Measurements from ENCODE around the gene SPTBN1.
"Not testable (repeated sequence)": the region's sequence is repeated elsewhere in the genome, so short reads cannot be mapped to it uniquely, and the experiment has no call there.

SPTBN1 gene

DNA sequence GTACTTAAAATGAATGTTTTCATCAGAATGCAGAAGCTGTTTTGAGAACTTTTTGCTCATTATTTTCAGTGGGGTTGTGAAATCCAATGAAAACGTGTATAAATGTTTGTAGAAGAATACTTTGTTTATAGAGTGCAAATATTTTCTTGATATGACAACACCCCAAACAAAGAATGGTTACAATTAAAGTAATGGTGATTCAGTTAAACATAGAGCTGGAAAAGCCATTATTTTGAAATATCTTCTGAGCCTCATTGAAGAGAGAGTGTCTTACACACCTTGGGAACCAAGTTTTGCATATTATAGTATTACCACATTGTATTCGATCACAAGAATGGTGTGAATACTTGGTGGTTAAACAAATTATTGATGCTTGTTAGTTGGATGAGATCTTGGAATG is 48.7 kb downstream of the SPTBN1 start:
- no peak for DNase-seq

DNA sequence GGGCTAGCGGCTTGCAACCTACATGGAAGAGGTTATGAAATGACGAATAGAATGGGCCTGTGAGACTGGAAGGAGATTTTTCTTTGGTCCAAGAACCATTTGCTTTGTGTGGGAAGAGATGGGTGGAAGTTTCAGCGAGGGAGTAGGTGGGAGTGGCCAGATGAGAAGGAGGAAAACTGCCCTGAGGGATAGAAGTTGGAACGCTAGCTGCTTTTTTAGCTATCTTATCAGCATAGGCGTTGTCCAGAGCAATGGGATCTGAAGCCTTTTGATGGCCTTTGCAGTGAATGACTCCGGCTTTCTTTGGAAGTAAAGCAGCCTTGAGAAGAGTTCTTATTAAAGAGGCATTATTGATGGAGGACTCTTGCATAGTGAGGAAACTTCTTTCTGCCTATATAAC is 52.4 kb downstream of the SPTBN1 start:
- DNase-seq, result no peak

DNA sequence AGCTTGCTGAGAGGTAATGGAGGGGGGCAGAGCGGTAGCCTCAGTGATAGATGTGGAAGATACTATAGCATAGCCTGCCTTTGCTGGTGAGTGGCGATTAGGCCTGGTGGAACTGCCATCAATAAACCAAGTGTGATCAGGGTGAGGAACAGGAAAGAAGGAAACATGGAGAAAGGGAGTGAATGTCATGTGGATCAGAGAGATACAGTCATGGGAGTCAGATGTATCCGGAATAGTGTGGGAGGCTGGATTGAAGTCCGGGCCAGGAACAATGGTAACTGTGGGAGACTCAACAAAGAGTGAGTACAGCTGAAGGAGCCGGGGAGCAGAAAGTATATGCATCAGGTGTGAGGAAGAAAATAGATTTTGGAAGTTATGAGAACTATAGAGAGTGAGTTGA is 52.9 kb downstream of the SPTBN1 start:
- DNase-seq, result not testable (repeated sequence)

DNA sequence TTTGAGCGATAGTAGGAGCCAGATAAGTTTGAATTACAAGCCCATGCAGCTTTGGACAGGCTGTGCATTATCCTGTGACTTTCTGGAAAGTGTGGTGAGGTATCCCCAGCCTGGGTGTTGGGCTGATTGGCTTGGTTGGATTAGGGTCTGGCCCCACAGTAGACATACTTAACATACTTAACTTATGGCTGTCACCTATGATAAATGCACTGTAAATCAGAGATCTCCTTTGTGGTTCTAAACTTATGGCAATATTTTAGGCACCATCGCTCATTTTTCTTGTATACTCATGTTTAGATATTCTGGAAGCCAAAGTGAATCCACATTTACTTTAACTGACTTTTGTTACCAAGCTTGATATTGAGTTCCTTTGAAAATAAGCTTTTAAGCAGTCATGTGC is 54.8 kb downstream of the SPTBN1 start:
- DNase-seq, result no peak

DNA sequence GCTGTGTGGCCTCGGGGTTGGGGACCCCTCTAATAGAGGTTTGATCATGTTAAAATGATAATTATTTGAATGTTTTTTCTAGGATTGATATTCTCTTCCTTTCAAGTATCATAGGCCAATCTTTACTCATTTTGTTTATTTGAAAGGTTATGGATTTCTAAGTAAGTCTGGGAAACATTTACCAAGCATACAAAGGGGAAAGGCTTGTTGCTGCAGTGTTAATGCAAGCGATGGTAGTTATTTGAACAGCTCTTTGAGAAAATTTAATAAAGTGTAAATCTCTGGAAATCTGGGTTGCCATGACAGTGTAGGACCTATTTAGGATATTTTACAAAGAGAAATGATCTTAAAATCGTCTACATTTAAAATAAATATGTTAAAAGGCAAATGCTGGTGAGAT is 56.1 kb downstream of the SPTBN1 start:
- DNase-seq, result no peak

DNA sequence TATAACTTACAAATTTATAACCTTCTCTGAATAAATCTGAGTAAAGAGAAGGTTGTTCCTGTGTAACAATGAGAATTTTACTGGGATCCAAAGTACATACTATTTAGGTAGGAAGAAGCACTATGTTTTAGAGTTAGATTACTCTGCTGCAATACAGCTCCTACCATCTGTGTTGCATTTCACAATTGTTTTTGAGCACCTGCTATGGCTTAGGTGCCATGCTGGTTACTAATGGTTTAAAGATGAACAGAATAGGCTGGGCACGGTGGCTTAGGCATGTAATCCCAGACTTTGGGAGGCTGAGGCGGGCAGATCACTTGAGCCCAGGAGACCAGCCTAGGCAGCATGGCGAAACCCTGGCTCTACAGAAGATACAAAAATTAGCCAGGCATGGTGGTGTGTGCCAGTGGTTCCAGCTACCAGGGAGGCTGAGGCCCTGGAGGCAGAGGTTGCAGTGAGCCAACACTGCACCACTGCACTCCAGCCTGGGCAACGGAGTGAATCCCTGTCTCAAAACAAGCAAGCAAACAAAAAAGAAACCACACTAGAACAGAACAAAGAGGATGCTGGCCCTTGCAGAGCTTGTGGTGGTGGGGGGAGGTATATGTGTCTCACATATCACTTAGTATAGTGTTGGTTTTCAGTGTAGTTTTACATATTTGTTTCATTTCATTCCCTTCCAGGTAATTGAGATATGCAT is 56.7 kb downstream of the SPTBN1 start:
- no peak for DNase-seq

DNA sequence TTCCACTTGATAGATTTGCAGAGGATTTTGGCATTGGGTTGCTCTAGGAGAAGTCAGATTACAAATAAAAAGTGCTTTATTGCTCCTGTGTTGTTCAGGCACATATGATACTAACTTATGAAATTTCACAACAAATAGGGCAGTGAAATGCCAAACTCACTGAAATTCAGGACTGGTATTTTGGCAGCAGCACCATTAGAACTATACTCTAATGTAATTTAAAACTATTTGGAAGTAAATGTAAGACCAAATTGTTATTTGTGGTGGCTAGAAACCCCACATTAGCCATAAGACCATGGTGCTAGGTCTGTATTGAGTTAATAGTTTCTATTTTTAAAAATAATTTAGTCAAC is 57.2 kb downstream of the SPTBN1 start:
- no peak for DNase-seq

DNA sequence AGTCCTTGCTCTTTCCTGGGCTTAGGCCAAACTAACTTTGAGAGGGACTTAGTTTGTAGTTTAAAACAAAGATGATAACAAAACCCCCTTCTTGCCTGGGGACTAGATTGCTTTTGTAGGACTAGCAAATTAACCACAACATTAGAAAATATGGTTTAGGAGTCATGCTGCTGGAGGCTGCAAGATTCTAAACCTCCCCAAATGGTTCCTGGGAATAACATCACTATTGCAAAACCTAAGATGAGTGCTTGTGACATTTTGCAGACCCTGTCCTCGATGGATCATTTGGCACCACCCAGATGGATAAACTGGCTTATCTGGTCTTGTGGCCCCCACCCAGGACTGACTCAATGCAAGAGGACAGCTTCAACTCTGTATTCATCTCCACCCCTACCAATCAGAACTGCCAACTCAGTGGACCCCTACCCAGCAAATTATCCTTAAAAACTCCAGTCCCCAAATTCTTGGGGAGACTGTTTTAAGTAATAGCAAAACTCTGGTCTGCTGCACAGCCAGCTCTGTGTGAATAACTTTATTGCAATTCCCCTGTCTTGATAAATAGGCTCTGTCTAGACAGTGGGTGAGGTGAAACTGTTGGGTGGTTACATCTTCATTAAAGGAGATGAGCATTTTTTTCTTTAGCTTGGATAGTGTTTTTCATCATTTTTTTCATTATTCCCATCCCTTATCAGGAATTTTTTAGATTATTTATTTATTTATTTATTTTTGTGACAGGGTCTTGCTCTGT is 58.9 kb downstream of the SPTBN1 start:
- no peak for DNase-seq

DNA sequence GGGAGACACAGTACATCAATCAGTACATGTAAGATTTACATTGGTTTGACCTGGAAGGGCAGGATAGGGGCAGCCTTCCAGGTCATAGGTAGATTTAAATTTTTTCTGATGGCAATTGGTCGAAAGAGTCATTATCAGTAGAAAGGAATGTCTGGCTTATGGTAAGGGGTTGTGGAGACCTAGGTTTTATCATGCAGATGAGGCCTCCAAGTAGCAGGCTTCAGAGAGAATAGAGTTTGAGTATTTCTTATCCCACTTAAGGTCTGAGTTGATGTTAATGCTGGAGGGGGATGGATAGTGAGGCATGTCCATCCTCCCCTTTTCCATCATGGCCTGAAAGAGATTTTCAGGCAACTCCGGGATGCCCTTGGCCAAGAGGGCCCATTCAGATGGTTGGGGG is 60.7 kb downstream of the SPTBN1 start:
- DNase-seq, result no peak

DNA sequence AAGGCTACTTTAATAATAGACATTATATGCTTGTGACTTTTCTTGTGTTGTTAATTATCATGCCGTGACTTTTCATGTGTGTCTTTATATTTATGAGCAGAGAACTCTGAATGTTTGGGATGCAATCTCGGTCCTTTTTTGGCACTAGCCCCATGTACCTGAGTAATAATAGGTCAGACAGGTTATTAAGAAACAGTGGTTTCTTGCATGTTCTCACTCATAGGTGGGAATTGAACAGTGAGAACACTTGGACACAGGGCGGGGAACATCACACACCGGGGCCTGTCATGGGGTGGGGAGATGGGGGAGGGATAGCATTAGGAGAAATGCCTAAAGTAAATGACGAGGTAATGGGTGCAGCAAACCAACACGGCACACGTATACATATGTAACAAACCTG is 61.9 kb downstream of the SPTBN1 start:
- DNase-seq, result not testable (repeated sequence)

DNA sequence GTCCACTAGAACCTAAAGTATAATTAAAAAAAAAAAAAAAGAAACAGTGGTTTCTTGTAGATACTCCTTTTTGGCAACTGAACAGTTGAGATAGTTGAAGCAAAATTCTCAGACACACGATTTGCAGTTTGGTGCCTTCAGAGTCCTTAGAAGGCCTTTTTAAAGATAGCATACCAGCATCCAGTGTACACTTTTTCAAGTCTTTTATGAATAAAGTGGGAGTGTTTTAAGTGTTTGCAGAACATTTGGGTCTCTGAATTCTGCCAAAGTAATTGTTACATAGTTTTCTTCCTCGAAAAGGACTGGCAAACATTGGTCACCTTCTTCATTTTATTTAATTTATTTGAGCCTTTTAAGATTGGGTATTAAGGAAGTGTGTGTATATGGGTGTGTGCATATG is 62.3 kb downstream of the SPTBN1 start:
- DNase-seq, result no peak

DNA sequence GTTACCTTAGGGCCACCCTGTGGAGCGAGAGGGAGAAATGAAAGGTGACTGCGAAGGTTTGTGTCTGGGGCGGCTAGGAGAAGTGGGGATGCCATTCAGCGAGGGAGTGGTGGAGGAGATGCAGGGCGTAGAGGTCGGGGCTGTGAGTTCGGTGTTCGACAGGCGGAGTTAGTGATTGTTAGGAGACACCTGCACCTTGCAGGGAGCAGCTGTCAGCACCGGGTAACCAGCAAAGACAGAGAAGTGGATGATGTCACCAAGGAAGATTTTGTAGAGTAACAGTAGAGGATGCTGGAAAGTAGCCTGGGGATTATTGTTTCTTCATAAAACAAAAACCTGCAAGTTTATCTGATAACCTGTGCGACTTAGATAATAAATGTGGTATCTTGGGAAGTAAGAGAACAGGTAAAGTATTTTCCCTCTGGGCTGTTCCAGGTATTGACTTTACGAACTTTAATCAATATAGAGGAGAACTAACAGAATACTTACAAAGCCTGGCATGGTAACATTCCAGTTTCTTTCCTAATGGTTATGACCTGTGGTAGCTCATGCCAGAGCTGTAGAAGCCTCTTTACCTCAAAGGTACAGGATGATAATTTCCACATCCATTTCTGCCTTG is 63.8 kb downstream of the SPTBN1 start:
- DNase-seq, result no peak

DNA sequence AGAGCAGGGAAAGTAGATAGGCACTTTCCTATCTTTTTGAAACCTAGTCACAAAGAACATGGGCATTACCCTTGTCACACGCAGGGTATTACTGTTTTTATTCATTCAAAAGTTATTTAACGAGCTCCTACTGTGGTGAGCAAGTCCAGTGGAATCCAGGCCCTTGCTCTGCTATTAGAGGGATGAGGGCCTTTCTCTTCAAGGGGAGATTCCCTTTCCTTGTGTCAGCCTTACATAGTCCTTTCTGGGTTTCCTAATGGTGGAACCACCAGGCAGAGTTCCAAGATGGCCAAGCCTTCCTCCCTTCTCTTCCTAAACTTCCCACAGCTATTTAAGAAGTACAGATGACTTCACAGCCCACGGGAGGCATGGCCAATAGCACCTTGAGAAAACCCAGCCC is 64.6 kb downstream of the SPTBN1 start:
- DNase-seq, result no peak

DNA sequence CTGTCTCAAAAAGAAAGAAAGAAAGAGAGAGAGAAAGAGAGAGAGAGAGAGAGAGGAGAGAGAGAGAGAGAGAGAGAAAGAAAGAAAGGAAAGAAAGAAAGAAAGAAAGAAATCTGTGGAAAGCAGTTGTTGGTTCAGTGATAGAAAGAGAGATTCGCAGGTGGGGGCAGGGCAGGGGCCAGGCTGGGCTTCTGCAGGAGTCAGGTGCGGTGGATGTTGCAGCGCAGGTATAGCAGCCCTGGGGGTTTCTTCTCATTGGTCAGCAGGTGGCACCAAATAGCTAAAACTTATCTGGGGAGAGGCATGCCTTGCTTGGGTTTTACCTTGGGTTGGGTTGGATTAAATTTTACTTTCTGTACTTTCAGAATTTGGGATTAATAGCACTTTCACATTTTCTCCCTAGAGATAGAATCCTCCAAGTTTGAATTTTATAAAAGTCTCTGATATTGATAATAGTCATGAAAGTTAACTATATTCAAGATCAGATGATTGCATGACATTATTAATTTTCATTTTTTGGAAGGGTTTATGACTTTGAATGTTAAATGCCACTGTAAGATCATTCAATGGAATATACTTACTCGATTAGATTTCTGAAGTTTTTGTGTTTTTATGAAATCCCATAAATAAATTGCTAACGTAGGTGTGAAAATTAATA is 66.6 kb downstream of the SPTBN1 start:
- peak; percentile 73 for DNase-seq

DNA sequence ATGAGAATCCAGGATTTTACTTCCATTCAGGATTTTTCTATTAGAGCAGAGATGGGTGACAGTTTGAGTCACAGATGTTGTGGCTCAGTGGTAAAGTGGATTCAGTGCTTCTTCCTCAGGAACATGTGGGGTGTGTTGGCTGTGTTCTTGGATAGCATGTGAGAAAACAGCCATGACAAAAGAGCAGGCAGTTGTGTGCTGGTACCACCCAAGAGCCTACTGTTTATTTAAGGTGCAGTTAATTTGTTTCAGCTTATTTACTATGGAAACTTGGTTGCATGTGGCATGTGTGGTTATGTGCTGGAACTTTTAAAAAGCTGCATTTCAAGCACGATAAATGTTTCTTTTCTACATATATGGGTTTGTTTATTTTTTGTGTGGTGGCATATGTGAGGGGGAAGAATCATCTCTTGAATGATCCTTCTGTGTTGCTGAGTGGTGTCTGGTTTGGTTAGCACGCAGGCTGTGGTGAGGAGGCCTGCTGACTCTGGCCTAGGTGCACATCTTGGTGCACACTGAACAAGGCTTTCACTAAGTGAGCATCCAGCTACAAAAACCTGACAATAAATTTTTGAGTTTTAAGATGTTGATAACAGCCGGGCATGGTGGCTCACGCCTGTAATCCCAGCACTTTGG is 67.3 kb downstream of the SPTBN1 start:
- DNase-seq, result no peak

DNA sequence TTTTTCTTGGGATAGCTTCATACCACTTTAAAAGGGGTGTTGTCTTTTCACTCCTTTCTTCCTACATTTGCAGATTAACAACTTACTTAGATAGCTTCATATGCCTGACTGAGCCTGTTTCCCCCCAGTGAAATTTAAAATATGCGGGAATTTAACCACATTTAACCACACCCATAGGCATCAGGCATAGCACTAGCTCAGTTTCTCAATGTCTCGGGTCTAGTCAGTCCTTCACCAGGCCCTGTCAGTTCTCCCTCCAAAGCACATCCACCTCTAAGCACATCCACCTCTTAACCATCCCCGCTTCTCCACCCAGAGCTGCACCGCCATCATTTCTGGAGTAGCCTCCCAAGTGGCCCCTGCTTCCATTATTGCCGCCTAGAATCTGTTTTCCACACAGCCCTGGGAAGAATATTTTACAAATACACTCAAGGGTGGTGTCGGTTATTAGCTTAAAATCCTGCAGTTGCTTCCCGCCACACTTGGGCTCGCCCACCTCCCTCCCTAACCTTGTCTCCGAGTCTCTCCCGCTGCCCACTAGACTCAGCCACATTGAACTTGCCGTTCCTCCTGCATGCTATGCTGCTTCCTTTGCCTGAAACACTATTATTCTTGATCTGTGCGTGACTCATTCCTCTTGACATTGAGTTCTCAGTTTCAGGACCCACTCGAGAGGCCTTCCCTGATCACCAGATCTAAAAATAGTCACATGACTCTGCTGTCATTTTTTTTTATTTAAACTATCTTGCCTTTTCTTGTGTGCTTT is 68.3 kb downstream of the SPTBN1 start:
- no peak for DNase-seq

DNA sequence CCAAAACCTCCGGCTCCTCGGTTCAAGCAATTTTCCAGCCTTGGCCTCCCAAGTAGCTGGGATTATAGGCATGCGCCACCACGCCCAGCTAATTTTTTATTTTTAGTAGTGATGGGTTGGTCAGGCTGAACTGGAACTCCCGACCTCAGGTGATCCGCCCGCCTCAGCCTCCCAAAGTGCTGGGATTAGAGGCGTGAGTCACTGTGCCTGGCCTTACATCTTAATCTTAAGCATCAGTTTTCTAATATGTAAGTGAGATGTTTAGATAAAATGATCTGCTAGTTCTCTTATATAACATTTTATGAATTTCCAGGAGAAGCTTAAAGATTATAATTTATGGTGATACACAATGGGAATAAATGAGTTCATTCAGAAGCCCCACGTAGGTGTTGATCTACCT is 69.2 kb downstream of the SPTBN1 start:
- DNase-seq, result no peak

DNA sequence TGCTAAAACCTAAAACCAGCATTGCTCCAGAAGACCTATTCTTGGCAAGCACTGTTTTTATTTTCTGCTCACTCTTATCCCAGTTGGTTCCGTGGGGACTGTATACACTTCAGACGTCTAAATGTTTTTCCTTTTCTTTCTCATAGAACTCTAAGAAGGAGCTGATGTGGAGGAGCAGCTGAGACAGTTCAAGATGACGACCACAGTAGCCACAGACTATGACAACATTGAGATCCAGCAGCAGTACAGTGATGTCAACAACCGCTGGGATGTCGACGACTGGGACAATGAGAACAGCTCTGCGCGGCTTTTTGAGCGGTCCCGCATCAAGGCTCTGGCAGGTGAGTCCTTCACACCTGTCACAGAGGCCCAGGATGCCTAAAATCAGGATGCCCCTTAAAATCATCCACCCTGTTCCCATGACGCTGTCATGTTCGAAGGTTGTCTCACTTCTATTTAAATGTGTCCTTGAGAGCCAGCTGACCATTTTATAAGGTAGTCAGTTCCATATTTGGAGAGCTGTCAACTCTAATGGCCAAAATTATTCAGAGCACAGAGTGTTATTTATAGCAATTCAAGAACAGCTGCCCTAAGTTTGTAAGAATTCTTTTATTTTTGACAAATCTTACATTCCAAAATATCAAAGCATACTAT is 70.2 kb downstream of the SPTBN1 start:
- DNase-seq, result no peak

DNA sequence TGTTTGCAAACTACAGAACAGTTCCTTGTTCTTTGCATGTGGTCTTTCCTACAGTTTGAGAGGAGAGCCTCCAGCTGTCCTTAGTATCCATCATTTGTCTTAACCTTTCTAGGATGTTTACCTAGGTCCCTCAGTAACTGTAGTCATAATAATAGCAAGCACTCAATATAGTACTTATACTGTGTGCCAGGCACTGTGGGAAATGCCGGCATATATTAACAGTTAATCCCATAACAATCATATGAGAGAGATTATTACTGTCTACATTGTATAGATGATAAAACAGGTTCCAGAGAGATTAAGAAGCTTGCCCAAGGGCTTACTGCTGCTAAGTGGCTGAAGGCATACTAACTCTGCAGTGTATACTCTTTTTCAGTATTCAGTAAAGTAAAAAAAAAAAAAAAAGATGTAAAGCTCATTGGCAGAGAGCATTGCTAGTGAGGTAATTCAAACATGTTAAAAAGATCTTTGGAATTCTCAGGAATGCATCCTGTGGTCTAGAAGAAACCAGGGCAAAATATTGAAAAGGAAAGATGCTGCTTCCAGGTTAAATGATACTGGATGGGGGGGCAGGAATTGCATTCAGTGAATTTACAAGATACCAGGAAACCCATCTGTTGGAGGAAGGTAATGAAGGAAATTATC is 72.3 kb downstream of the SPTBN1 start:
- no peak for DNase-seq

DNA sequence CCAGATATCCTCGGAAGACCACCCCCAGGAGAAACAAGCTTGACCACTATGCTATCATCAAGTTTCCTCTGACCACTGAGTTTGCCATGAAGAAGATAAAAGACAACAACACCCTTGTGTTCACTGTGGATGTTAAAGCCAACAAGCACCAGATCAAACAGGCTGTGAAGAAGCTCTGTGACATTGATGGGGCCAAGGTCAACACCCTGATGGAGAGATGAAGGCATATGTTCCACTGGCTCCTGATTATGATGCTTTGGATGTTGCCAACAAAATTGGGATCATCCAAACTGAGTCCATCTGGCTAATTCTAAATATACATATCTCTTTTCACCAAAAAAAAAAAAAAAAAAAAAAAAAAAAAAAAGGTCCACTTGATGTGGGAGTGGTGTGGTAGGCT is 73.4 kb downstream of the SPTBN1 start:
- DNase-seq, result not testable (repeated sequence)

DNA sequence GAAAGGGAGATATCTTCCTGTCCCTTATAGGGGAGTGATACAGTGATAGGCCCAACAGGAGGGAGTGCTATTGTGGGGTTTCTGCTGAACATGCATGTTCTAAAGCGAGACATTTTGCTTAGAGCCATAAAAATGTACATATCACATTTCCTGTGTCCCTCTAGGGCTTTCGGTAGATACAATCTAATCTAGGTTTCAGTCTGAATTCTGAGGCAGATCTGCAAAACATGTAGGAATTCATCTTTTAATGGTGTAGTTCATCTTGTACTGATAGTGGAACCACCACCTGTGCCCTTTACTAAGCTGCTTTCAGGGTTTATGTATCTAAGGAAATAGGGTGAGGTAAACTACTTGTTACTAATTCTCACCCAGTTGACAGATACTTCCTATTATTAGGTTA is 73.8 kb downstream of the SPTBN1 start:
- DNase-seq, result no peak

DNA sequence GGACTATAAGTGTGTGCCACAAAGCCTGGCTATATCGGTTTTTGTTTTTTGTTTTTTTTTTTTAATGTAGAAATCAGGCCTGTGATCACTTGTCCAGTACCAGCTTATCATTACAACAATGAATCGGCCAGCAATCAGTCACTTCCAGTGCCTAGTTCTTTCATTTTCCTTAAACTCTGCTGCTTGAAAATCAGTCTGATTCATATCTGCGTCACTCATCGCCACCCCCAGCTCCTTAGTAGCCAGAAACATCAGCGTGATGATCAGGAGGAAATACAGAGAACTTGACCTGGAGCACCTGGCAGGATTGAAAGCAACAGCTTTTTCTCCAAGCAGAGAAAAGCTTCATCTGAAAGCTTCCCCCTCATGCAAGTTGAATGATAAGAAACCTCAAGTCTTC is 75.4 kb downstream of the SPTBN1 start:
- no peak for DNase-seq
